Measurements from ENCODE around the gene DLGAP1.

- TF ChIP-seq CTCF (IDR thresholded peaks at IDR 0.05; ENCODE audit: low read depth, low read length, missing input control) (no peak), REST (IDR thresholded peaks at IDR 0.05) (no peak), EGR1 (IDR thresholded peaks at IDR 0.05; ENCODE audit: low read depth in 2 of 2) (no peak), RXRA (IDR thresholded peaks at IDR 0.05) (no peak), MAX (IDR thresholded peaks at IDR 0.05) (no peak), TAF1 (conservative IDR thresholded peaks at IDR 0.05) (no peak), RAD21 (IDR thresholded peaks at IDR 0.05) (no peak), GABPA (IDR thresholded peaks at IDR 0.05 in 1 of 2, conservative IDR thresholded peaks at IDR 0.05 in 1 of 2) (no peak), SP1 (IDR thresholded peaks at IDR 0.05) (no peak), JUND (IDR thresholded peaks at IDR 0.05) (no peak), YY1 (IDR thresholded peaks at IDR 0.05) (no peak)
Observed at GRCh38 chr18:4096486-4096885, 358.6 kb downstream of the DLGAP1 start.

All from liver (tissue), 3 donors.